ENCODE results near the gene PTPRJ. TPM values are rescaled to one million over a fixed set of nuclear protein-coding genes. Genes with fewer than 3 reads are reported as not detected.
A peak's percentile ranks its signal among the peaks of the same experiment; 100 is the strongest.

PTPRJ gene
- total RNA-seq, 1 donor from 2014 or later, result 5.9 TPM

GRCh38 chr11:48114740-48115139 lies 134.4 kb downstream of the PTPRJ start:
- H3K9me3 ChIP-seq, result peaks cover 5 to 21% of the 10 kb centered on the region in 2 donors
- no peak overlapping the region for H3K4me3 ChIP-seq
- peaks cover 0 to 4% of the 10 kb centered on the region in 2 donors for H3K4me1 ChIP-seq
- no peak for DNase-seq (ENCODE audit: low spot score in 2 of 2)
- intact Hi-C loops (cut with DNase I), result no loop called here
- H3K27me3 ChIP-seq, result no peaks in the 10 kb centered on the region
- no peaks in the 10 kb centered on the region for H3K36me3 ChIP-seq
- TF ChIP-seq CTCF (IDR thresholded peaks at IDR 0.05), result no peak
- no peak overlapping the region for H3K27ac ChIP-seq

GRCh38 chr11:48116437-48117228 lies 136.3 kb downstream of the PTPRJ start:
- peaks cover 0 to 8% of the 10 kb centered on the region in 2 donors for H3K36me3 ChIP-seq
- no peak overlapping the region for H3K4me3 ChIP-seq
- TF ChIP-seq CTCF (IDR thresholded peaks at IDR 0.05), result peak in 1 of 3 experiments; percentile 17
- H3K27ac ChIP-seq, result no peak overlapping the region
- no peak for DNase-seq (ENCODE audit: low spot score in 2 of 2)
- H3K9me3 ChIP-seq, result peaks cover 5 to 21% of the 10 kb centered on the region in 2 donors
- H3K4me1 ChIP-seq, result no peaks in the 10 kb centered on the region
- H3K27me3 ChIP-seq, result no peaks in the 10 kb centered on the region
- intact Hi-C loops (cut with DNase I), result no loop called here

DNA sequence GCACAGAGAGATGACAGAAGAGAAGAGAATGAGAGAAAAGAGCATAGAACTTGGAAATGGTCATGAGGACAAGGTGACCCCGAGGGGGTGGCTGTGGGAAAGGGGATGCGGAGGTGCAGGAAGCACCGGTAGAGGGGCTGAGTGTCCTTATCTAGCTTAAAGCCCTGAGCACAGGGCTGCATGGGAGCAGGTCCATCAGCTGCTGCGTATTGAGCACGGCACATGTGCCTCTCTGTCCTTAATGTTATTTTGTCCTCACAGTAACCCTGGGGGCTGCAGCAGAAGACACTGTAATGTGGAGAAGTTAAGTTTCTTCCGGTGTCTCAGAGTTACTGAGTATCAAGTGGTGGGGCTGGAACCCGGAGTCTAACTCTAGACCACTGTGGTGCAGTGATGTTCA lies 141.9 kb downstream of the PTPRJ start:
- no peaks in the 10 kb centered on the region for H3K9me3 ChIP-seq
- H3K4me1 ChIP-seq, result no peaks in the 10 kb centered on the region
- no peaks in the 10 kb centered on the region for H3K27me3 ChIP-seq
- intact Hi-C loops (cut with DNase I), result no loop called here
- H3K4me3 ChIP-seq, result no peak overlapping the region
- peaks cover 17 to 21% of the 10 kb centered on the region in 2 donors for H3K36me3 ChIP-seq
- DNase-seq (ENCODE audit: low spot score in 2 of 2), result no peak
- H3K27ac ChIP-seq, result no peak overlapping the region
- TF ChIP-seq CTCF (IDR thresholded peaks at IDR 0.05), result no peak

- DNase-seq (ENCODE audit: low spot score in 2 of 2), result no peak
- H3K27ac ChIP-seq, result no peak overlapping the region
- H3K4me3 ChIP-seq, result no peak overlapping the region
- peaks cover 21 to 25% of the 10 kb centered on the region in 2 donors for H3K36me3 ChIP-seq
- TF ChIP-seq CTCF (IDR thresholded peaks at IDR 0.05), result no peak
- intact Hi-C loops (cut with DNase I), result no loop called here
- H3K9me3 ChIP-seq, result no peaks in the 10 kb centered on the region
- H3K27me3 ChIP-seq, result no peaks in the 10 kb centered on the region
- H3K4me1 ChIP-seq, result no peaks in the 10 kb centered on the region
These were observed 142.3 kb downstream of the PTPRJ start for GRCh38 chr11:48122656-48123055.

DNA sequence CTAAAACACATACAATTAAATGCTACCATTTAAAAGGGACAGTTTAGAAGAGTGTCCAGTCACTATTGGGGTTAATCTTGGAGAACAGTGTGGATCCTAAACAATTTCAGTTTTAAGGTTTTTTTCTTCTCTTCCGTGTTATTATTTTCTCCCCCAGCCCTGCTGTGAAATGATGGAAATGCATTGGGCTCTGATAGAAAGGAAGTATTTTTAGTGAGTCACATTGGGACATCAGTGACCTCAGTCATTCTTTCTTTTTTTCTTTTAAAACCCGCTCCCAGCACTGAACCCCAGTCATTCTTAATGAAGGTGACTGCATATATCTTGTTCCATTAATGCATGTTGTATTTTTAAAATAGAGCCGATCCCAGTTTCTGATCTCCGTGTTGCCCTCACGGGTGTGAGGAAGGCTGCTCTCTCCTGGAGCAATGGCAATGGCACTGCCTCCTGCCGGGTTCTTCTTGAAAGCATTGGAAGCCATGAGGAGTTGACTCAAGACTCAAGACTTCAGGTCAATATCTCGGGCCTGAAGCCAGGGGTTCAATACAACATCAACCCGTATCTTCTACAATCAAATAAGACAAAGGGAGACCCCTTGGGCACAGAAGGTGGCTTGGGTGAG lies 143.0 kb downstream of the PTPRJ start:
- no peaks in the 10 kb centered on the region for H3K4me1 ChIP-seq
- H3K27me3 ChIP-seq, result no peaks in the 10 kb centered on the region
- DNase-seq (ENCODE audit: low spot score in 2 of 2), result no peak
- peaks cover 28 to 32% of the 10 kb centered on the region in 2 donors for H3K36me3 ChIP-seq
- no peaks in the 10 kb centered on the region for H3K9me3 ChIP-seq
- no peak overlapping the region for H3K4me3 ChIP-seq
- intact Hi-C loops (cut with DNase I), result no loop called here
- H3K27ac ChIP-seq, result no peak overlapping the region
- no peak for TF ChIP-seq CTCF (IDR thresholded peaks at IDR 0.05)

Data from ascending aorta (tissue), 2 donors.